Measurements from ENCODE around the gene TULP4. TPM values are rescaled to one million over a fixed set of nuclear protein-coding genes. Genes with fewer than 3 reads are reported as not detected.

TULP4 gene
- polyA plus RNA-seq, 1 donor (not counting 4 experiments of a cell fraction or from before 2014, with no cell fraction given): 13.1 TPM

- DNase-seq (ENCODE audit: low read depth, low spot score): no peak
- Histone ChIP-seq H3K4me3 (ENCODE audit: control insufficient read depth in 2 of 3, extremely low read depth in 1 of 3, insufficient read depth in 2 of 3, low read depth in 1 of 3, low read length in 3 of 3) (no peak overlapping the region), H3K27me3 (ENCODE audit: control insufficient read depth, extremely low read depth, insufficient read depth, low read length) (peaks cover 43% of the 10 kb centered on the region), H4K20me1 (ENCODE audit: control insufficient read depth, extremely low read depth, insufficient read depth, low read length) (no peaks in the 10 kb centered on the region), H3K4me1 (ENCODE audit: control insufficient read depth, extremely low read depth, insufficient read depth, low read length) (no peaks in the 10 kb centered on the region), H3K9ac (ENCODE audit: control insufficient read depth, extremely low read depth, insufficient read depth, low read length) (no peak overlapping the region), H3K79me2 (ENCODE audit: control insufficient read depth, insufficient read depth, low read length) (no peaks in the 10 kb centered on the region), H3K36me3 (ENCODE audit: control insufficient read depth in 2 of 2, extremely low read depth in 1 of 2, insufficient read depth in 2 of 2, low read length in 2 of 2) (no peaks in the 10 kb centered on the region), H3K9me1 (ENCODE audit: control insufficient read depth, extremely low read depth, insufficient read depth, low read length) (no peaks in the 10 kb centered on the region), H3K27ac (ENCODE audit: control insufficient read depth, insufficient read depth, low read length) (no peak overlapping the region), H3K9me3 (ENCODE audit: control insufficient read depth, low read depth, low read length) (no peaks in the 10 kb centered on the region), H2AFZ (ENCODE audit: control insufficient read depth, low read length) (no peak overlapping the region), H3K4me2 (ENCODE audit: control insufficient read depth, extremely low read depth, insufficient read depth, low read depth, low read length) (no peak overlapping the region)
- TF ChIP-seq CTCF (optimal IDR thresholded peaks at IDR 0.05 in 1 of 3, IDR thresholded peaks at IDR 0.05 in 1 of 3, conservative IDR thresholded peaks at IDR 0.05 in 1 of 3; ENCODE audit: extremely low read depth in 1 of 3, insufficient read depth in 2 of 3, low read length in 3 of 3): no peak
- no peak for TF ChIP-seq EZH2 (IDR thresholded peaks at IDR 0.05; ENCODE audit: low read length)
- dilution Hi-C loops (cut with MboI; ENCODE audit: extremely low pct_ligation_motif_present, low sequenced_read_pairs): no loop called here
- no peak for FAIRE-seq
These were observed 227.6 kb downstream of the TULP4 start for GRCh38 chr6:158539881-158540280.

GRCh38 chr6:158543606-158544185 lies 231.4 kb downstream of the TULP4 start:
- TF ChIP-seq EZH2 (IDR thresholded peaks at IDR 0.05; ENCODE audit: low read length) (no peak), CTCF (optimal IDR thresholded peaks at IDR 0.05 in 1 of 3, IDR thresholded peaks at IDR 0.05 in 1 of 3, conservative IDR thresholded peaks at IDR 0.05 in 1 of 3; ENCODE audit: extremely low read depth in 1 of 3, insufficient read depth in 2 of 3, low read length in 3 of 3) (no peak)
- Histone ChIP-seq H3K27me3 (ENCODE audit: control insufficient read depth, extremely low read depth, insufficient read depth, low read length) (peaks cover 29% of the 10 kb centered on the region), H3K9ac (ENCODE audit: control insufficient read depth, extremely low read depth, insufficient read depth, low read length) (no peak overlapping the region), H3K4me3 (ENCODE audit: control insufficient read depth in 2 of 3, extremely low read depth in 1 of 3, insufficient read depth in 2 of 3, low read depth in 1 of 3, low read length in 3 of 3) (no peak overlapping the region), H3K9me3 (ENCODE audit: control insufficient read depth, low read depth, low read length) (no peaks in the 10 kb centered on the region), H3K4me1 (ENCODE audit: control insufficient read depth, extremely low read depth, insufficient read depth, low read length) (no peaks in the 10 kb centered on the region), H3K4me2 (ENCODE audit: control insufficient read depth, extremely low read depth, insufficient read depth, low read depth, low read length) (no peak overlapping the region), H2AFZ (ENCODE audit: control insufficient read depth, low read length) (no peak overlapping the region), H4K20me1 (ENCODE audit: control insufficient read depth, extremely low read depth, insufficient read depth, low read length) (no peaks in the 10 kb centered on the region), H3K27ac (ENCODE audit: control insufficient read depth, insufficient read depth, low read length) (no peak overlapping the region), H3K79me2 (ENCODE audit: control insufficient read depth, insufficient read depth, low read length) (no peaks in the 10 kb centered on the region), H3K9me1 (ENCODE audit: control insufficient read depth, extremely low read depth, insufficient read depth, low read length) (no peaks in the 10 kb centered on the region), H3K36me3 (ENCODE audit: control insufficient read depth in 2 of 2, extremely low read depth in 1 of 2, insufficient read depth in 2 of 2, low read length in 2 of 2) (no peaks in the 10 kb centered on the region)
- FAIRE-seq: no peak
- dilution Hi-C loops (cut with MboI; ENCODE audit: extremely low pct_ligation_motif_present, low sequenced_read_pairs): no loop called here
- DNase-seq (ENCODE audit: low read depth, low spot score): no peak

Measured in keratinocyte (primary cell).